Measurements from ENCODE around the gene DIDO1.

GRCh38 chr20:62846166-62846890, 80.0 kb downstream of the DIDO1 start:
- TF ChIP-seq CTCF (IDR thresholded peaks at IDR 0.05): no peak
- TF ChIP-seq POLR2A (IDR thresholded peaks at IDR 0.05): no peak
